Smooth muscle cell (in vitro differentiated cells): Measurements from ENCODE around the gene LMO1. TPM values are rescaled to one million over a fixed set of nuclear protein-coding genes. Genes with fewer than 3 reads are reported as not detected.

ENCODE experiments used
- DNase-seq: peaks from one replicate; lab custom pipeline; 2025; ENCODE audit not compliant: unreplicated experiment; lab: John Stamatoyannopoulos, UW
- H2AFZ ChIP-seq: fragments of 200-600 bp; sonication (generic); 2 replicates; pipeline ENCODE4 v1.6.0; 2016; ENCODE audit warnings: antibody characterized with exemption, low read depth, mild to moderate bottlenecking
- H3F3A ChIP-seq: fragments of 200-600 bp; sonication (generic); 2 replicates; pipeline ENCODE4 v1.6.0; 2017; ENCODE audit warnings: antibody characterized with exemption, low read depth
- H3K27ac ChIP-seq: fragments of 200-600 bp; sonication (generic); 2 replicates; pipeline ENCODE4 v1.5.1; 2016; ENCODE audit warnings: low read depth, mild to moderate bottlenecking
- H3K27me3 ChIP-seq: fragments of 200-600 bp; sonication (generic); 2 replicates; pipeline ENCODE4 v1.6.1; 2016; ENCODE audit warnings: low read depth, mild to moderate bottlenecking
- H3K36me3 ChIP-seq: fragments of 200-600 bp; sonication (generic); 2 replicates; pipeline ENCODE4 v1.5.1; 2016; ENCODE audit warnings: low read depth
- H3K4me1 ChIP-seq: fragments of 200-600 bp; sonication (generic); 2 replicates; pipeline ENCODE4 v1.5.1; 2016; ENCODE audit warnings: low read depth
- H3K4me2 ChIP-seq: fragments of 200-600 bp; sonication (generic); 2 replicates; pipeline ENCODE4 v1.6.0; 2016; ENCODE audit warnings: mild to moderate bottlenecking
- H3K4me3 ChIP-seq: fragments of 200-600 bp; sonication (generic); 2 replicates; pipeline ENCODE4 v1.5.1; 2016; ENCODE audit warnings: mild to moderate bottlenecking
- H3K79me2 ChIP-seq: fragments of 200-600 bp; sonication (generic); 2 replicates; pipeline ENCODE4 v1.6.0; 2016; ENCODE audit warnings: low read depth, mild to moderate bottlenecking
- H3K9ac ChIP-seq: fragments of 200-600 bp; sonication (generic); 2 replicates; pipeline ENCODE4 v1.6.0; 2016; ENCODE audit warnings: low read depth
- H3K9me3 ChIP-seq: fragments of 200-600 bp; sonication (generic); replicated peaks from 2 replicates; pipeline ENCODE4 v1.5.1; 2016; ENCODE audit warnings: low read depth
- H4K20me1 ChIP-seq: fragments of 200-600 bp; sonication (generic); 2 replicates; pipeline ENCODE4 v1.6.0; 2016; ENCODE audit warnings: low read depth
- CTCF ChIP-seq: fragments of 200-600 bp; sonication (generic); IDR thresholded peaks from 2 replicates; pipeline ENCODE4 v1.5.1; 2017; ENCODE audit warnings: borderline replicate concordance, mild to moderate bottlenecking, antibody characterized with exemption; ENCODE audit not compliant: insufficient read depth, poor library complexity, severe bottlenecking
- WGBS: methylation state at CpG from one replicate; pipeline ENCODE4 v1.1.7; 2016; ENCODE audit warnings: low lambda C conversion rate; 5-methylcytosine and 5-hydroxymethylcytosine counted together
- polyA plus RNA-seq: library from polyadenylated mRNA; unstranded; fragments of >200 nt; fragmentation: Nextera tagmentation; extraction: Ambion mirVana; gene quantifications from 2 replicates; pipeline ENCODE4 v1.2.1, GENCODE V29; 2016
- total RNA-seq: library from RNA; depleted of rRNA; stranded (reverse); fragments of >200 nt; gene quantifications from 2 replicates; pipeline ENCODE4 v1.2.3, GENCODE V29; 2014

Gene LMO1
- total and polyA plus RNA-seq, 2 experiments from 2014 or later = 1.1 to 1.6 TPM

- peaks cover 8% of the 10 kb centered on the region for H3K4me1 ChIP-seq
- H3K27me3 ChIP-seq = peaks cover 89% of the 10 kb centered on the region
- H3K27ac ChIP-seq = no peak overlapping the region
- H3F3A ChIP-seq = no peaks in the 10 kb centered on the region
- H3K4me2 ChIP-seq = peak overlapping the region; percentile 87
- no peaks in the 10 kb centered on the region for H3K36me3 ChIP-seq
- no peaks in the 10 kb centered on the region for H4K20me1 ChIP-seq
- H3K9ac ChIP-seq = no peak overlapping the region
- H3K4me3 ChIP-seq = peak overlapping the region; percentile 51
- 25% methylated on average over 36 of the region's 65 CpGs for whole genome bisulfite sequencing
- no peak for TF ChIP-seq CTCF
- DNase-seq = no peak
- no peaks in the 10 kb centered on the region for H3K79me2 ChIP-seq
- no peaks in the 10 kb centered on the region for H3K9me3 ChIP-seq
- H2AFZ ChIP-seq = no peak overlapping the region
Observed at GRCh38 chr11:8268530-8269400, 5.1 kb upstream of the LMO1 start.

DNA sequence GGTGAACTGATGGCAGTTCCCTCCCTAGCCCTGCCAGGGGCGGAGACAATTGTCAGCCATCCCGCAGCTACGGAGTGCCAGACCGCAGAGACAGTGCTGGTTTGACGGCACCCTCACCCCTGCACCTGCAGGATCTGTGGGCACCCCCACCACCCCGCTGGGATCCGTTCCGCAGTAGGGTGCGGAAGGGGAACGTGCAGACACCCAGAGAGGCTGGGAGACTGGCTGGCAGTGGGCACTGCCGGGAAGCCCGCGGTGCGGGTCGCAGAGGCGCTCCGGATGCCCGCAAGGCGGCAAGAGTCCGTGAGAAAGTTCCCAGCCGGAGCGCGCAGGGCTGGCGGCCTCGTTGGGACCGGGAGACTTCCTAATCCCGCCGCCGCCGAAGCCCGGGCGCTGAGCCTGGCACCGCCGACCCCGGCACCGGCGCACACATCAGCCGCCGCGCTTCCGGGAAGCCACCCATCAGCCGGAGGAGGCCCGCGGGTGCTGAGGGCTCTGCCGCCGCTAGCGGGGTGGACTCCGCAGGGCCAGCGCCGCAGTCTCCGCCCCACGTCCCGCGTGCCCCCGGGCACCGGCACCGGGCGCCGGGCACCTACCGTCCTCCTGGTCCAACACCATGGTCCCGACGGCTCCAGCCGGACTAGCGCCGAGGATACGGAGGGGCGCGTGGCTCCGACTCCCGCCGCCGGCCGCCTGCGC, 4.3 kb upstream of the LMO1 start:
- TF ChIP-seq CTCF = no peak
- H3K79me2 ChIP-seq = no peaks in the 10 kb centered on the region
- 8% methylated on average over 48 of the region's 74 CpGs for WGBS
- no peak for DNase-seq
- no peak overlapping the region for H3K27ac ChIP-seq
- peak overlapping the region; percentile 87 for H3K4me2 ChIP-seq
- H3K4me1 ChIP-seq = peaks cover 8% of the 10 kb centered on the region
- peak overlapping the region; percentile 51 for H3K4me3 ChIP-seq
- H2AFZ ChIP-seq = peak overlapping the region; percentile 49
- H3K9ac ChIP-seq = no peak overlapping the region
- no peaks in the 10 kb centered on the region for H3K36me3 ChIP-seq
- no peaks in the 10 kb centered on the region for H3F3A ChIP-seq
- H4K20me1 ChIP-seq = no peaks in the 10 kb centered on the region
- H3K9me3 ChIP-seq = no peaks in the 10 kb centered on the region
- peaks cover 93% of the 10 kb centered on the region for H3K27me3 ChIP-seq

DNA sequence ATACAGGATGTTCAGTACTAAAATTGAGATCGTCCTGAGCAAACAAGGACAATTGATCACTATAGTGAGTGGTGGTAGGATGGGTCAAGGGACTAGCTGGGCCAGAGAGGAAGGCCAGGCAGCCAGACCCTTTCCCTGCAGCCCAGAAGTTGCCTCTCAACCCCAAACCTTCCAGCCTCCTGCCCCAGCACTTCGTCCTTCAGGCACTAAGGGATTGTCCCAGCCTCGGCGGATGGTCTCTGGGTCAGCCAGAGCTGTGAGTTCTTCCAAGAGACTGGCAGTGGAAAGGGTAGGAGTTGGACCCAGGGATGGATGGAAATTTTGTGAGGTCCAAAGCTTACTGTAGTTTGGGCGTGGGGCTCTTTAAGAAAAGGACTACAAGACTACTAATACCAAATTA, 3.6 kb upstream of the LMO1 start:
- 91% methylated on average over 5 of the region's 5 CpGs for WGBS
- DNase-seq = no peak

More for the DNA sequence above, 3.6 kb upstream of the LMO1 start:
- H3K79me2 ChIP-seq = no peaks in the 10 kb centered on the region
- peaks cover 8% of the 10 kb centered on the region for H3K4me1 ChIP-seq
- H3K9ac ChIP-seq = no peak overlapping the region
- peaks cover 88% of the 10 kb centered on the region for H3K27me3 ChIP-seq
- no peak overlapping the region for H3K4me2 ChIP-seq
- no peaks in the 10 kb centered on the region for H3F3A ChIP-seq
- H4K20me1 ChIP-seq = no peaks in the 10 kb centered on the region
- H3K27ac ChIP-seq = no peak overlapping the region
- no peak overlapping the region for H2AFZ ChIP-seq
- H3K36me3 ChIP-seq = no peaks in the 10 kb centered on the region
- H3K9me3 ChIP-seq = no peaks in the 10 kb centered on the region
- TF ChIP-seq CTCF = no peak
- no peak overlapping the region for H3K4me3 ChIP-seq
